ENCODE results near the gene RFLNA.

Gene RFLNA

DNA sequence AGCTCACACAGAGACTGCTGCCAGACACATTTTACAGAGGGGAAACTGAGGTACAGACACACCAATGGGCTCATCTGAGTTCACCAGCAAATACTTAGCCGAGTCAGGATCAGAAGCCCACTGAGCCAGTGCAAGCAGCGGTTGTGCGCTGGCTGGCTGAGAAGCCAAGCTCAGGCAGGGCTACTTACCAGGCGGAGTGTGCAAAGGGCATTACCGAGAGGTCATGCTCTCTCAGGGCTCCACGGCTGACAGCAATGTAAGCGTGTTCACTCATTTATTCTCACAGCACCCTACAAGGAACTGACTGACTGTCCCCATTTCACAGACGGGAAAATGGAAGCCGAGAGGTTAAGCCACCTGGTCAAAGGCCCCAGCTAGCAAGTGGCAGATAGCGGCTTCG, 63.7 kb downstream of the RFLNA start:
- H4K20me1 ChIP-seq (ENCODE audit: insufficient read depth, low read length): no peaks in the 10 kb centered on the region

DNA sequence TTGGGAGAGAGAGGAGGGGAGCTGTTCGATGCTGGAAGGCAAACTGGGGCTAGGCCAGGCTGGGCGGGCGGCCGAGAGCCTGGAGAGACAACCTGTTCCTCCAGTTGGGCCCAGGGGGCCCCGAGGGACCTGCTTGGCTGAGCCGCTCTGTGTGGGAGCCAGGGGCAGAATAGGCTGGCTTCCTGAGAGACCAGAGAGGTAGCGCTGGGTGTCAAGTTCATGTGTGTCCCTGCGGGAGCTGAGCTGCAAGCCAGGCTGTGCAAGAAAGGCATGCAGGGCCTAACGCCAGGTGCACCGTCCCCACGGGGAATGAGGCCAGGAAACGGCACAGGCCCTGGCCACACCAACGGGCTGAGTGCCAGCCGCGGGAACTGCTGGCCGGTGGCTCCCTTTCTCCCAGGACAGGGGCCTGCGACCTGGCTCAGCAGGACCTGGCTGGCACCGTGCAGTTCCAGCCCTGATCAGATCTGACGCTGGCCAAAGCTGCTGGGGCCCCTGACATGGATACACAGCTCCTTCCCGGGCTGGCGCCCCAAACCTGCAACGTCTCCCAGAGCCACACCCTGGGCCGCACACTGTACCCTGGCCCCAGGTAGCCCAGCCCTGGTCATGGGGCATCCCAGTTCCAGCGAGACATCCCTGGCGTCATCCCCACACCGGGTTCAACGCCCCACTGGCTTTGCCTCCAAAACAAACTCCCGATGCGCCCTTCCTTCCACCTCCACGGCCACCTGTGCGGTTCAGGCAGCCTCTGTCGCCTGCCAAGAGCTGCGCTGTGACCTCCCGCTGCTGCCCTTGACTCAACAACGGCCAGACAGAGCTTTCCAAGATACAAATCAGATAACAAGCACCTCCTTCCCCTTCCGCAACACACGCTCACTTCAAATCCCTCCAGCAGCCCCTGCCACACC, 65.0 kb downstream of the RFLNA start:
- Histone ChIP-seq H2AFZ (ENCODE audit: low read length) (no peak overlapping the region), H3F3A (ENCODE audit: insufficient read depth, low read length) (no peaks in the 10 kb centered on the region), H3K9me3 (replicated peaks; ENCODE audit: insufficient read depth, low read length) (no peaks in the 10 kb centered on the region), H3K36me3 (replicated peaks; ENCODE audit: insufficient read depth, low read length) (no peaks in the 10 kb centered on the region), H3K27ac (ENCODE audit: low read length) (no peak overlapping the region), H3K9ac (ENCODE audit: low read length) (no peak overlapping the region), H3K27me3 (replicated peaks; ENCODE audit: insufficient read depth, low read length) (no peaks in the 10 kb centered on the region), H3K9me2 (replicated peaks; ENCODE audit: insufficient read depth, low read length) (no peaks in the 10 kb centered on the region), H3K79me2 (ENCODE audit: low read length) (no peaks in the 10 kb centered on the region), H3K4me3 (ENCODE audit: low read length) (no peak overlapping the region), H3K4me2 (ENCODE audit: low read depth, low read length) (no peak overlapping the region), H4K20me1 (ENCODE audit: insufficient read depth, low read length) (no peaks in the 10 kb centered on the region), H3K4me1 (ENCODE audit: low read length) (no peaks in the 10 kb centered on the region)
- DNase-seq: no peak
- TF ChIP-seq EZH2 (optimal IDR thresholded peaks at IDR 0.05; ENCODE audit: low read depth, low read length) (no peak), EZH2phosphoT487 (IDR thresholded peaks at IDR 0.05; ENCODE audit: low read length) (no peak)
- TF ChIP-seq, protein P1, sequence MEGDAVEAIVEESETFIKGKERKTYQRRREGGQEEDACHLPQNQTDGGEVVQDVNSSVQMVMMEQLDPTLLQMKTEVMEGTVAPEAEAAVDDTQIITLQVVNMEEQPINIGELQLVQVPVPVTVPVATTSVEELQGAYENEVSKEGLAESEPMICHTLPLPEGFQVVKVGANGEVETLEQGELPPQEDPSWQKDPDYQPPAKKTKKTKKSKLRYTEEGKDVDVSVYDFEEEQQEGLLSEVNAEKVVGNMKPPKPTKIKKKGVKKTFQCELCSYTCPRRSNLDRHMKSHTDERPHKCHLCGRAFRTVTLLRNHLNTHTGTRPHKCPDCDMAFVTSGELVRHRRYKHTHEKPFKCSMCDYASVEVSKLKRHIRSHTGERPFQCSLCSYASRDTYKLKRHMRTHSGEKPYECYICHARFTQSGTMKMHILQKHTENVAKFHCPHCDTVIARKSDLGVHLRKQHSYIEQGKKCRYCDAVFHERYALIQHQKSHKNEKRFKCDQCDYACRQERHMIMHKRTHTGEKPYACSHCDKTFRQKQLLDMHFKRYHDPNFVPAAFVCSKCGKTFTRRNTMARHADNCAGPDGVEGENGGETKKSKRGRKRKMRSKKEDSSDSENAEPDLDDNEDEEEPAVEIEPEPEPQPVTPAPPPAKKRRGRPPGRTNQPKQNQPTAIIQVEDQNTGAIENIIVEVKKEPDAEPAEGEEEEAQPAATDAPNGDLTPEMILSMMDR (IDR thresholded peaks at IDR 0.05; ENCODE audit: low read length): no peak

More for the DNA sequence above, 63.7 kb downstream of the RFLNA start:
- no peaks in the 10 kb centered on the region for H3K79me2 ChIP-seq (ENCODE audit: low read length)
- no peaks in the 10 kb centered on the region for H3K9me2 ChIP-seq (replicated peaks; ENCODE audit: insufficient read depth, low read length)
- H3F3A ChIP-seq (ENCODE audit: insufficient read depth, low read length): no peaks in the 10 kb centered on the region
- no peaks in the 10 kb centered on the region for H3K4me1 ChIP-seq (ENCODE audit: low read length)
- no peak overlapping the region for H3K4me2 ChIP-seq (ENCODE audit: low read depth, low read length)
- no peak overlapping the region for H2AFZ ChIP-seq (ENCODE audit: low read length)
- TF ChIP-seq EZH2 (optimal IDR thresholded peaks at IDR 0.05; ENCODE audit: low read depth, low read length): no peak
- no peak for TF ChIP-seq EZH2phosphoT487 (IDR thresholded peaks at IDR 0.05; ENCODE audit: low read length)
- TF ChIP-seq, protein P1 (IDR thresholded peaks at IDR 0.05; ENCODE audit: low read length): no peak
- H3K27ac ChIP-seq (ENCODE audit: low read length): no peak overlapping the region
- H3K4me3 ChIP-seq (ENCODE audit: low read length): no peak overlapping the region
- H3K9ac ChIP-seq (ENCODE audit: low read length): no peak overlapping the region
- no peaks in the 10 kb centered on the region for H3K9me3 ChIP-seq (replicated peaks; ENCODE audit: insufficient read depth, low read length)
- no peaks in the 10 kb centered on the region for H3K27me3 ChIP-seq (replicated peaks; ENCODE audit: insufficient read depth, low read length)
- no peaks in the 10 kb centered on the region for H3K36me3 ChIP-seq (replicated peaks; ENCODE audit: insufficient read depth, low read length)
- no peak for DNase-seq

DNA sequence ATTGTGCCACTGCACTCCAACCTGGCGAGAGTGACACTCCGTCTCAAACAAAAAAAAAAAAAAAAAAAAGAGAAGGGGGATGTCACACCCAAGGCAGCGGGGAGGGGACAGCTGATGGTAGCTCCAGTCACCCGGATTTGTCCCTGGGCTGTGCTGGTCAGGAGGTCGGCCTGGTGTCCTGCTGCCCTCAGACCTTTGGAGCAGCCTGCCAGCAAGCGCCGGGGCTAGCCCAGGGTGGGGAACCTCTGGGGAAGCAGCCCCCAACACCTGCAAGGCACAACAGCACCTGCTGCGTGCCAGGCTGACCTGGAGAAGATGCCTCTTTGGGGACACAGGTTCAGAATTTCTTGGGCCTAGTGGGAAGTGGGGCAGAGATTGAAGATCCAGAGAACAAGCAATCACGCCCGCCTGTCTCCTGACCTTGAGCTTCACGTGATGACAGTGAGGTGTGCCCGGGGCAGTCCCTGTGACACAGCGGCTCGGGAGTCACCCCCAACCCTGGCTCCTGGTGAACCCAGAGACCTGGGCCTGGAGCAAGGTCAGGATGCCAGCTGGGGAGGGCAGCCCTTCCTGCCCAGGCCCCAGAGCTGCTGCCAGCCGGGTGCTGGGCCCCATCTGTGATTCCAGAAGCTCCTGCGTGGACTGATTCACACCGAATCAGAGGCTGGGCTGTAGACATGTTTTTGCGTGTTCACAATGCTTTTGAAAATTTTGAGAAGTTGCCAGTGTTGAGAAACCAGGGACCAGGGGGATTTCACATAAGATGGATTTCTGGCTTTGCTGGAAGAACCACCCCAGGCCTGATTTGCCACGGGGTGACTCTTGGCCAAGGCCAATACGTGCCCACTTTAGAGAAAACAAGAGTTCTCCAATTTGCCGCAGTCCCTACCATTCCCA, 66.4 kb downstream of the RFLNA start:
- no peaks in the 10 kb centered on the region for H3K9me3 ChIP-seq (replicated peaks; ENCODE audit: insufficient read depth, low read length)
- TF ChIP-seq, protein P1 (IDR thresholded peaks at IDR 0.05; ENCODE audit: low read length): no peak
- TF ChIP-seq EZH2phosphoT487 (IDR thresholded peaks at IDR 0.05; ENCODE audit: low read length) (no peak), EZH2 (optimal IDR thresholded peaks at IDR 0.05; ENCODE audit: low read depth, low read length) (no peak)
- H4K20me1 ChIP-seq (ENCODE audit: insufficient read depth, low read length): no peaks in the 10 kb centered on the region
- no peaks in the 10 kb centered on the region for H3K79me2 ChIP-seq (ENCODE audit: low read length)
- H3F3A ChIP-seq (ENCODE audit: insufficient read depth, low read length): no peaks in the 10 kb centered on the region
- no peak overlapping the region for H3K4me2 ChIP-seq (ENCODE audit: low read depth, low read length)
- H3K9me2 ChIP-seq (replicated peaks; ENCODE audit: insufficient read depth, low read length): no peaks in the 10 kb centered on the region
- H3K36me3 ChIP-seq (replicated peaks; ENCODE audit: insufficient read depth, low read length): no peaks in the 10 kb centered on the region
- no peaks in the 10 kb centered on the region for H3K27me3 ChIP-seq (replicated peaks; ENCODE audit: insufficient read depth, low read length)
- no peaks in the 10 kb centered on the region for H3K4me1 ChIP-seq (ENCODE audit: low read length)
- H3K27ac ChIP-seq (ENCODE audit: low read length): no peak overlapping the region
- H3K4me3 ChIP-seq (ENCODE audit: low read length): no peak overlapping the region
- H2AFZ ChIP-seq (ENCODE audit: low read length): no peak overlapping the region
- no peak for DNase-seq
- no peak overlapping the region for H3K9ac ChIP-seq (ENCODE audit: low read length)
